Measurements from ENCODE around the gene FXN.
"Not testable (repeated sequence)": the region's sequence is repeated elsewhere in the genome, so short reads cannot be mapped to it uniquely, and the experiment has no call there.

FXN gene

DNA sequence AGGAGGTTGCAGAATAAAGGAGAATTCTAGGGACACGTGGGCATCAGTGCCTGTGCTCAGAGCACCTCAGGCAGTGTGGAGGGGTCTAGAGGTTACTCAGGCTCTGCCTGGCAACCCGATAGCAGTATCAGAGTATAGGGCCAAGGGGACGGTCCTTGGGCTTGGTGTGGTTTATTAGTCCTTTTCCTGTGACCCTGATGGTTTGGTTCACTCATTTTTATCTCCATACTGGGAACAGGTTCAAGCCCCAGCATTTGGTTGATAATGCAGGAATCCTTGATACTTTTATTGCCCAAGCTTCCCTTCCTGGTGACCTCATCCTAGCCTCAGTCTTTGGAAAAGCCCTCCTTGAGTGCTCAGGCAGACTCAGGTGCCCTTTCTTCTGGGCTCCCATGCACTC lies 35.5 kb downstream of the FXN start:
- no peak for FAIRE-seq

DNA sequence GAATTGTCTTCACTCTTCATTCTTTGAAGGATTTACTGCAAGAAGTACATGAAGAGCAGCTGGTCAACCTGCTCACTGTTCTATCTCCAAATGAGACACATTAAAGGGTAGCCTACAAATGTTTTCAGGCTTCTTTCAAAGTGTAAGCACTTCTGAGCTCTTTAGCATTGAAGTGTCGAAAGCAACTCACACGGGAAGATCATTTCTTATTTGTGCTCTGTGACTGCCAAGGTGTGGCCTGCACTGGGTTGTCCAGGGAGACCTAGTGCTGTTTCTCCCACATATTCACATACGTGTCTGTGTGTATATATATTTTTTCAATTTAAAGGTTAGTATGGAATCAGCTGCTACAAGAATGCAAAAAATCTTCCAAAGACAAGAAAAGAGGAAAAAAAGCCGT lies 37.6 kb downstream of the FXN start:
- no peak for FAIRE-seq

DNA sequence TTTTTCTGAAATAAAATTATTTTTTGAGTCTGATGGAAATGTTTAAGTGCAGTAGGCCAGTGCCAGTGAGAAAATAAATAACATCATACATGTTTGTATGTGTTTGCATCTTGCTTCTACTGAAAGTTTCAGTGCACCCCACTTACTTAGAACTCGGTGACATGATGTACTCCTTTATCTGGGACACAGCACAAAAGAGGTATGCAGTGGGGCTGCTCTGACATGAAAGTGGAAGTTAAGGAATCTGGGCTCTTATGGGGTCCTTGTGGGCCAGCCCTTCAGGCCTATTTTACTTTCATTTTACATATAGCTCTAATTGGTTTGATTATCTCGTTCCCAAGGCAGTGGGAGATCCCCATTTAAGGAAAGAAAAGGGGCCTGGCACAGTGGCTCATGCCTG lies 39.2 kb downstream of the FXN start:
- no peak for FAIRE-seq

DNA sequence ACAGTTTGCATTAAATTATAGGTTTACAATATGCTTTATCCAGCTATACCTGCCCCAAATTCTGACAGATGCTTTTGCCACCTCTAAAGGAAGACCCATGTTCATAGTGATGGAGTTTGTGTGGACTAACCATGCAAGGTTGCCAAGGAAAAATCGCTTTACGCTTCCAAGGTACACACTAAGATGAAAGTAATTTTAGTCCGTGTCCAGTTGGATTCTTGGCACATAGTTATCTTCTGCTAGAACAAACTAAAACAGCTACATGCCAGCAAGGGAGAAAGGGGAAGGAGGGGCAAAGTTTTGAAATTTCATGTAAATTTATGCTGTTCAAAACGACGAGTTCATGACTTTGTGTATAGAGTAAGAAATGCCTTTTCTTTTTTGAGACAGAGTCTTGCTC lies 41.0 kb downstream of the FXN start:
- FAIRE-seq: no peak

DNA sequence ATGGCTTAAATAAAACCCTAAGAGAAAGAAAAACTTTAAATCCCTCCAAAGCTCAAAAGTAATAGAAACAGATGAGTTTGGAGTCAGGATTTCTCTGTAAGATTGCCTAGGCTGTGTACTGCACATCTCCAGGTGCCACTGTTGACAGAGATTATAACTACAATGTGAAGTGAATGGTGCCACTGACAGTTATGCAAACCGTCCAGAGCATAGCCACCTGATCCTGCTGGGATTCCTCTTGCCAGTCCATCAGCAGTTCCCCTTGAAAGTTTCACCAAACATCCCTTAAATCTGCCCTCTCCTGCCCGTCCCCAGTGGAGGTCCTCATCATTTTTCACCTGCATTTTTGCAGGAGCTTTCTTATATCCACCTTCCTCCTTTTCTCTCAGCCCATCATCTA lies 42.5 kb downstream of the FXN start:
- FAIRE-seq: no peak

DNA sequence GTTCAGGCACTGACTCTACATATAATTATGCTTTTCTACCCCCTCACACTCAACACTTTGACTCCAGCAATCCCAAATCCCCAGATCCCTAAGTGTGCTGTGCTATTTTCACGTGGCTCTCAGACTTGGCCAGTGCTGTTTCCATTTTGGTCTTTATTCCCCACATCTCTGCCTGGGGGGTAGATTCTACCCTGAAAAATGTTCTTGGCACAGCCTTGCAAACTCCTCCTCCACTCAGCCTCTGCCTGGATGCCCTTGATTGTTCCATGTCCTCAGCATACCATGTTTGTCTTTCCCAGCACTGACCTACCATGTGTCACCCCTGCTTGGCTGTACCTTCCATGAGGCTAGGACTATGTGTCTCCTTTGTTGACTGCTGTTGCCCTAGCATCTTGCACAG lies 43.0 kb downstream of the FXN start:
- FAIRE-seq: no peak

DNA sequence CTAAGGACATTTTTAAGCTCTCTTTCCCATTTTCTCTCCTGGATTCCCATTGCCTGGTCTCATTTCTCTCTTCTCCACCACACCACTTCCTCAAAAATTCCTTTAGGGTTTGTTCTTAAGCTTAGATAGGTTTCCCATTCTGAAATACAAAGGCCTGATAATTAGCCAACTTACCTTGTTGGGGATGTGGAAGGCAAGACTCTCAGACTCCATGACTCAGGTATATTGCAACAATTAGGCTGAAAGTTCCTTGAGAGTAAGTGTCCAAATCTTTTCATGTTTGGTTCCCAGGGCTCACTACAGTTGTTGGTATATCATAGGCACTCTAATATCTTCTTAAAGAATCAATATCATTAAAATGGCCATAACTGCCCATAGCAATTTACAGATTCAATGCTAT lies 43.6 kb downstream of the FXN start:
- FAIRE-seq: no peak

DNA sequence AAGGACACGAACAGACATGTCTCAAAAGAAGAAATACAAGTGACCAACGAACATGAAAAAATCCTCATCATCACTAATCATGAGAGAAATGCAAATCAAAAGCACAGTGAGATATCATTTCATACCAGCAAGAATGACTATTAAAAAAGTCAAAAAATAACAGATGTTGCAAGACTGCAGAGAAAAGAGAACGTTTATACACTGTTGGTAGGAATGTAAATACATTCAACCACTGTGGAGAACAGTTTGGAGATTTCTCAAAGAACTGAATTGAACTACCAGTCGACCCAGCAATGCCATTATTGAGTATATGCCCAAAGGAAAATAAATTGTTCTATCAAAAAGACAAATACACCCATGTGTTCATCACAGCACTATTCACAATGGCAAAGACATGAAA lies 45.7 kb downstream of the FXN start:
- no peak for FAIRE-seq

DNA sequence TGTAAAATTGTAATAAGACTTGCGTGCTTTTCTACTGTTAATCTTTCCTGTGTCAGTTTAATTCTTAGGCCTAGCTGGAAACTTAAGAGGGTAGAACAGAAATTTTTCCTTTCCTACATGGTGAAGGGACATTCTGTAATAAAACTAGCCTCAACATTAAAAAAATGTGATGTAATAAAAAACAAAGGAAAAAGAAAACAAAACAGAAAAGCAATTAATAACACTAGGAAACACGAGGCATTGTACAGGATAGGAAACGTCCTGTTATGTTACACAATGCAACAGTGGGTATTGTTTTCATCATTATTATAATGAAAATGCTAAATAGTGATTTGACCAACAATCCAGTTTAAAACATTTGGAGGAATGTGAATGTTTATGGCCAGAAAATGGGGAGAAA lies 47.8 kb downstream of the FXN start:
- no peak for FAIRE-seq

DNA sequence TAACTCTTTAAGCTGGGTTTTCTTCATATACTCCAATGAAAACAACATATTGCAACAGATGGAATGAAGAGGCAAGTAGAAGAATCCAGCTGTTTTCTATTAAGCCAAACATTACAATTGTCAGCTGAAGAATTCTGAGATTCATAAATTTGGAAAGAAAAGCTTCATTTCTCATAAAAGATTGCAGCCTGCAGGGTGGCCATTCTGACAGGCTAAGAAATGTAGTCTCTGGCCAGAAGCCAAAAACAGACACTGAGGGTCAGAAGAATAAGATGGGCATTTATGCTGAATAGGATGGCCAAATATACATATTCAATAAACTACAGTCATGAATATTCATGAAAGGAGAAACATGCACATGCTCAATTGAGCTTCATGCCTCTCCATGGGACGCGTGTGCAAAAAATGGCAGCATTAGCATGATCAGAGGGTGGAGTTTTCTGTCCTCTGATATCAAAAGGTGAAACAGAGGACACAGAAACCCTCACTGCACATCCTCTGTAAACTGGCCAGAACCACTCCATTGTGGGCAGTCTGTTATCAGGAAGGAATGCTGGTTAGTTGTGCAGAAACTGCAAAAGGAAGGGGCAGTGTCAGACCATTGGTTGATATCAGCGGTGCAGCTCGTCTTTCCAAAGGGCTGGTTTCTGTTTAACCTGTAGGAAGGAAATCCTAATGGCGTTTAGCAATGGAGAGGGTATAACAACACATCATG lies 50.2 kb downstream of the FXN start:
- FAIRE-seq: no peak

DNA sequence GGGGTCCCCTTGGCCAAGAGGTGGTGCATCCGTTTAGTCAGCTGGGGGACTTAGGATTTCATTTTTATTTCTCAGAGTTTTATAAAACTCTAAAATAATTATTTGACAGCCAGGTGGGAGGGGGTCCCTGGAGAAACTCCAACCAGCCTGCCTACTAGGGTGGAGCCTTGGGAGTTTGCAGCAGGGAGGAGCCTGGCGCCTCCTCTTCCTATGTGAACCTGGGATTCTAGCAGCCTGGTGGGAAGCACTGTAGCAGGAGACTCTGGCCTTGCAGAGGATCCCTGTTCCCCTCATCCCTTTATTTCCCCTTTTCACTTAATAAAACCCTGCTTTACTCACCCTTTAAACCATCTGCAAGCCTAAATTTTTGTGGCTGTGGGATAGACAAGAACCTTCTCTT lies 50.8 kb downstream of the FXN start:
- FAIRE-seq: no peak

DNA sequence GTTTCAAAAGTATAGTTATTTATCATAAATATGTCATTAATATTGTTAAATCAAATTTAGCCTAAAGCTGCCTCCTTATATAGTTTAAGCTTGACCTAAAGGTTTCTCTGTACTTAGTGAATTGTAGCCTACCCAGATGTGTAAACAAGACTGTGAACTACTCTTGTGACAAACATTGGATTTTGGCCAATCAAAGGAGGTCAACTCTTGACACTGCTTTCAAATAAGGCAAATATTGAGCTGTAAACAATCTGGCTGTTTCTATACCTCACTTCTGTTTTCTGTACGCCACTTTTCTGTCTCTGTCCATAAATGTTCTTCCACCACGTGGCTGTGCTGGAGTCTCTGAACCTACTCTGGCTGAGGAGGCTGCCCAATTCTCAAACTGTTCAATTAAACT lies 51.2 kb downstream of the FXN start:
- no peak for FAIRE-seq

DNA sequence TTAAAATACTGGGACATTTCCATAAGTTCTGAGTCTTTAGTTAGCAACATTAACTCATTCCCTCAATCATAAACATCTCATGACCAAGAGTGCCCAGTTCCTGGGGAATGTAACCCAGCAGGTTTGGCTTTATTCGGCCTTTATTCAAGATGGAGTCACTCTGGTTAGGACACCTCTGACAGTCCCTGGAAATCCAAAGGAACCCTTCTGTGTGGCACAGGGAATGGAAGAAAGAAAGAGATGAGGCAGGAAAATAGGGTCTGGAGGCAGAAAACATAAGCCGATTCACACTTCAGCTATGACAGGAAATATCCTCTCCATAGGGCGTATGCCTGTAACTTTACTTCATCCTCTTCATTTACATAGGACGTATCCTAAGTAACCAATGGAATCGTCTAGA lies 53.5 kb downstream of the FXN start:
- no peak for FAIRE-seq

DNA sequence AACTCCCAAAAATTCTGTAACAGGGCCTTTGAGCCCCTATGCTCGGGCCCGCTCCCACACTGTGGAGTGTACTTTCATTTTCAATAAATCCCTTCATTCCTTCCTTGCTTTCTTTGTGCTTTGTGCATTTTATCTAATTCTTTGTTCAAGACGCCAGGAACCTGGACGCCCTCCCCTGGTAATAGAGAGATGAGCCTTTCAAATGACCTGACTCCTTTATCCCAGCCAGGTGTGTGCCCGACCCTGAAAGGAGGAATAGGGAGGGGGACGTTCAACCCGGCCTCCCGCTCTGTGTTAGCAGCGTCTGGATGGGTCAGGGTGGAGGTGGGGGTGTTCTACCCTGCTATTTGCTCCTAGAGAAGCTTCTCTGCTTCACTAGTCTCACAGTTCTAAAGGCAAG lies 53.9 kb downstream of the FXN start:
- FAIRE-seq: no peak

DNA sequence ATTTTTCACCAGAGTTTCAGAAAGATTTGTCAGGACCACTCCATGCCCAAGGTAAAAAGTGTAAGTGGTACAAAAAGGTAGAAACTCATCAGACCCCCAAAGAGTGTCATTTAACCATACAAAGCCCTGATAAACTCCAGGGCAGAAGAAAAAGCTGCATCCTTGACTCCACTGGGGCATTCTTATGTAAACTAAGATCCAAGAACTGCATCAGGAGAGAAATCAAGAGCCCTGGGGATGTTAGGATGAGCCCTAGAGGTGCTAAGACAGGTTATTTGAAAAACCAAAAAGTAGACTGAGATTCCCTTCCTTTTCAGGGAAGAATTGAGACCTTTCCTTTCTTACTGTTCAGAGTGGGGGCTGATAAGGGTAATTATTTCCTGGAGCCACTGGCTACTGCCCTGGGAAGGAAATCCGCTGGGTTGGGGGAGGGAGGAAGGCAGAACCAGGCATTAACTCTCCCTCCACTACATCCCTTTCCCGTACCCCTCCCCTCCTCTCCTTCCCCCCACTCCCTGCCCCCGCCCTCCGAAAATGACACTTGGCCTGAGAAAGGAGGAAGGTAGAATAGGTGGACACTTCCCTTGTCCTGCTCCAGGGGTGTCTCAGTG lies 54.7 kb downstream of the FXN start:
- no peak for FAIRE-seq

DNA sequence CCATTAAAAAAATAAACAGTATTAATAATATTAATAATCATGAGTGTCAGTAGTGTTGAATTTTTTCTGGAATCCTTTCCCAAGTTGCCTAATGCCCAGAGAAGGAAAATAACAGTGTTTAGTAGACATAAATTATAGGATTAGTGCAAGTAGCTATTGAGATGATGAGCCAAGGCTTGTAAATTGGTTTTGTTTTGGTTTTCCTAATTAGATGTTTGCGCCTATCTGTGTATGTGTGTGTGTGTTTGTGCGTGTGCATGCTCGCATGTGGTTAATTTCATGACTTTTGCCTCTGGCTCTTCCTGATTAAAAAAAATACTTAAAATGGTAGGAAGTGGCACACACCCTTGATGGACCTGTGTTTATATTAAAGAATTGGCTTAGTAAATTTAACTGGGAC lies 55.4 kb downstream of the FXN start:
- no peak for FAIRE-seq

DNA sequence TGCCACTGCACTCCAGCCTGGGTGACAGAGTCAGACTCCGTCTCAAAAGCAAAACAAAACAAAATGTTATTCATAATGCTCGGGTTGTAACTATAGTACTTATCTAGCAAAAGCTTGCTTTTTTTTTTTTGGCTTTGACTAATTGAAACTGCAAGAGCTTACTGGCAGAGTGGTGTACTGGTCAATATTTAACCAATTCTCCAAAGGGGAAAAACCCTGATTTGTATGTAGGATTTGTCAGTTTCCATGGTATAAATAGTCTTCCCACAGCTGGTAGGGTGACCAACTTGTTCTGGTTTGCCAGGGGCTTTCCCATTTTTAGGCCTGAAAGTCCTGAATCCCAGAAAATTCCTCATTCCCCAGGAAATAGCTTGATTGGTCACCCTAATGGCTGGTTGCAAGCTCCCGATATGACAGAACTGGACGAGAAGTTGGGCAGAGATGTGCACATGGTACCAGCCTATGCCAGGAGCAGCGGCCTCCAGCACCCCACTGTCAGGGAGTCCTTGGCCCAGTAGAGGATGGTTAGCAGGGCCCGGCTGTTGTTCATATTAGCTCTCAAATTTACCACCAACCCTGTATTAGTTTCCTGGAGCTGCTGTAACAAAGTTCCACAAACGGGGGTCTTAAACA lies 58.0 kb downstream of the FXN start:
- FAIRE-seq: no peak

DNA sequence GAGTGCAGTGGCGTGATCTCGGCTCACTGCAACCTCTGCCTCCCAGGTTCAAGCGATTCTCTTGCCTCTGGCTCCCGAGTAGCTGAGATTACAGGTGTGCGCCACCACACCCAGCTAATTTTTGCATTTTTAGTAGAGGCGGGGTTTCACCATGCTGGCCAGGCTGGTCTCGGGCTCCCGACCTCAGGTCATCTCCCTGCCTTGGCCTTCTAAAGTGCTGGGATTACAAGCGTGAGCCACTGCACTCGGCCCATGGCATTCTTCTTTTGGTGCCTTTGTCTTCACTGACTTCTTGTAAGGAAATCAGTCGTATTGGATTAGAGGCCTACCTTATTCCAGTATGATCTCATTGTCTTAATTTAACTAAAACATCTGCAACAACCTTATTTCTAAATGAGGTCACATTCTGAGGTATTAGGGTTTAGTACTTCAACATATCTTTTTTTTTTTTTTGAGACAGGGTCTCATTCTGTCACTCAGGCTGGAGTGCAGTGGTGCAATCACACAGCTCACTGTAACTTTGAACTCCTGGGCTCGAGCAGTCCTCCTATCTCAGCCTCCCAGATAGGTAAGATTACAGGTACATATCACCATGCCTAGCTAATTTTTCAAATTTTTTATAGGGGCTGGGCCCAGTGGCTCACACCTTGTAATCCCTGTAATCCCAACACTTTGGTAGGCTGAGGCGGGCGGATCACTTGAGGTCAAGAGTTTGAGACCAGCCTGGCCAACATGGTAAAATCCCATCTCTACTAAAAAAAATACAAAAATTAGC lies 59.0 kb downstream of the FXN start:
- FAIRE-seq: not testable (repeated sequence)

DNA sequence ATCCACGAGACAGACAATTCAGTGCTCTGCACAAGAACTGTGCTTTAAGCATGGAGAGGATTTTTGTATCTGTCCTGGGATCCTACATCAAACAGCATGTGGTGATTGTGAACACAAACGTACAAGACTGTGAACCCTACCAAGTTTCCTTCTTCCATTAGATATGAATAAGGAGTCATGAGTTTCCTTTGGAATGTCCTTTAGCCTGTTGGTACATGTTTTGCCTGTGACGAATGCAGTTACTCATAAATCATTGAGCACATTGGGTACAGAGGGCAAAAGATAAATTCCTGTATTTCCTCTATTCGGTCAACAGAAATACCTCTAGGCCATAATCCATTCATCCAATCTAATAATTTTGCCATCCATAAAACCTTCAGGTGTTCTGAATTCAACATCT lies 61.5 kb downstream of the FXN start:
- FAIRE-seq: no peak

DNA sequence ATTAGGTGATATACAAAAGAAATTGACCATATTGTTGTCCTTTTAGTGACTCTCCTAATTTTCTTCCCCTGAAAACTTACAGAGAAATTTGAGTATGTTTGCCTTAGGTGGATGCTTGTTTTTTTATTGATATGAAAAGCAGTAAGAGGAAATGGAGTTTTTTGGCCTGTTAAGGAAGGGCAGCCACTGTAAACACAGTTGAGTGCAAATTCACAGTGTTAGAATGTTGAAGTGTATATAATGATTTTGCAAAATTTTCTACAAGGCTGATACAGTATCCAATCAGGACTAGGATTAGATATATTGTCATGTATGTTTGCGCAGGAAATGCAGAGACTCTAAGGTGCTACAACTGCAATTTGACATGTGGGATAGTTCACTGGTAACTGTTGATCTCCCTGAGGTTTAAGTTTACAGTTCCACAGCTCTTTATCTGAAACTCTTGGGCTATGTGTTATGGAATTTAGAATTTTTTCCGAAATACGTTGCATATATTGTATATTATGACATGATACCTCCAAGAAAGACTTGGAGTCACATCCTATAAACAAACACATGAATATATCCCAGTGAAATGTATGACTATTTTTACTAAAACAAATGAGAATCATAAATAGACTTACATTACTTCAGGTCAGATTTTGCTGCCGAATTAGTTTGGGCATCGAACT lies 62.5 kb downstream of the FXN start:
- no peak for FAIRE-seq

DNA sequence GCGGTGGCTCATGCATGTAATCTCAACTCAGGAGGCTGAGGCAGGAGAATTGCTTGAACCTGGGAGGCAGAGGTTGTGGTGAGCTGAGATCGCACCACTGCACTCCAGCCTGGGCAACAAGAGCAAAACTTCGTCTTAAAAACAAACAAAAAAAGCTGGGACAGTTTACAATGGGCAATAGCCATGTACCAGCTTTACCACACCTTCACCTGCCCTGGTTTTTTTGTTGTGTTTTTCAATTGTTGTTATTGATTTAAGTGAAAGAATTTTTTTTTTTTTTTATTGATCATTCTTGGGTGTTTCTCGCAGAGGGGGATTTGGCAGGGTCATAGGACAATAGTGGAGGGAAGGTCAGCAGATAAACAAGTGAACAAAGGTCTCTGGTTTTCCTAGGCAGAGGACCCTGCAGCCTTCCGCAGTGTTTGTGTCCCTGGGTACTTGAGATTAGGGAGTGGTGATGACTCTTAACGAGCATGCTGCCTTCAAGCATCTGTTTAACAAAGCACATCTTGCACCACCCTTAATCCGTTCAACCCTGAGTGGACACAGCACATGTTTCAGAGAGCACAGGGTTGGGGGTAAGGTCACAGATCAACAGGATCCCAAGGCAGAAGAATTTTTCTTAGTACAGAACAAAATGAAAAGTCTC lies 67.9 kb downstream of the FXN start:
- FAIRE-seq: not testable (repeated sequence)

DNA sequence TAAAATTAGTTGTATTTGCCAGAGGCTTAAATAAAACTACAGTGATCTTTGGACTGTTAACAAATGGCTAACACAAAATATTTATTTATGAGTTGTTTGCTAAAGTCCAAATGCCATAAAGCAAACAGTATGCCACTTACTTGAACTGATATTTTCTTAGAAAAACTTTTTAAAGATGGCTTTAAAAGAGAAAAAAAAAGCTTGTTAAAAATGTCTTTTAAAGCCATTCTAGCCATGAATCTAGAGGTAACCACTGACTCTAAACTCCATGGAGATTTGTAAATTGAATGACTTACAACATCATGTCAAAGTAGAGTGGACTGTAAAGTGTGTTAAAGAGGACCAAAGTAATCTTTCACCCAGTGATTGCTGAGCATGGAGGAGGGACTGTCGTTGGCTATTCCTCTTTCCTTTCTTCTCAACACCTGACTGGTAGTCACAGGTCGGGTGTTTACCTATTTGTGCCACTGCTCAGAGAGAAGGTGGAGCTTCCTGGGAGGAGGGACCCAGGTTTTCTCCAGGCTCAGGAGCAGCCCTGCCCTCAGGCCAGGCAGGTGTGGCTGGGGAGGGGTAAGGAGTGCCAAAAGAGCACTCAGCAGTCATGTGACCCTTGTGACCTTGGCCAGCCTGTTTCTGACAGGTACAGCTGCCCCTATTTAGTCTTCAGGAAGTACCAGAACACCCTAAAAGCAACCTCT lies 69.4 kb downstream of the FXN start:
- no peak for FAIRE-seq
